PC-9 (cell line): ENCODE measurements around the gene CYP24A1.

ENCODE experiments used
- CTCF ChIP-seq: fragments of 200-600 bp; sonication (generic); conservative IDR thresholded peaks from 2 replicates; pipeline ENCODE4 v1.6.1; 2017; ENCODE audit warnings: mixed run types, antibody characterized with exemption, mild to moderate bottlenecking, moderate library complexity
- EZH2 ChIP-seq: fragments of 200-600 bp; sonication (generic); IDR thresholded peaks from 2 replicates; pipeline ENCODE4 v1.8.0; 2017; ENCODE audit warnings: antibody characterized with exemption, low read depth

- no peak for TF ChIP-seq CTCF
- TF ChIP-seq EZH2: no peak
Measured at GRCh38 chr20:54156522-54156921, 17.3 kb downstream of the CYP24A1 start.
